ENCODE data around the gene MPHOSPH9. TPM values are rescaled to one million over a fixed set of nuclear protein-coding genes. Genes with fewer than 3 reads are reported as not detected.
A peak's percentile ranks its signal among the peaks of the same experiment; 100 is the strongest.

MPHOSPH9 gene
- total and polyA plus RNA-seq, 12 donors, result 11.7 to 61.7 (median 23.5) TPM

DNA sequence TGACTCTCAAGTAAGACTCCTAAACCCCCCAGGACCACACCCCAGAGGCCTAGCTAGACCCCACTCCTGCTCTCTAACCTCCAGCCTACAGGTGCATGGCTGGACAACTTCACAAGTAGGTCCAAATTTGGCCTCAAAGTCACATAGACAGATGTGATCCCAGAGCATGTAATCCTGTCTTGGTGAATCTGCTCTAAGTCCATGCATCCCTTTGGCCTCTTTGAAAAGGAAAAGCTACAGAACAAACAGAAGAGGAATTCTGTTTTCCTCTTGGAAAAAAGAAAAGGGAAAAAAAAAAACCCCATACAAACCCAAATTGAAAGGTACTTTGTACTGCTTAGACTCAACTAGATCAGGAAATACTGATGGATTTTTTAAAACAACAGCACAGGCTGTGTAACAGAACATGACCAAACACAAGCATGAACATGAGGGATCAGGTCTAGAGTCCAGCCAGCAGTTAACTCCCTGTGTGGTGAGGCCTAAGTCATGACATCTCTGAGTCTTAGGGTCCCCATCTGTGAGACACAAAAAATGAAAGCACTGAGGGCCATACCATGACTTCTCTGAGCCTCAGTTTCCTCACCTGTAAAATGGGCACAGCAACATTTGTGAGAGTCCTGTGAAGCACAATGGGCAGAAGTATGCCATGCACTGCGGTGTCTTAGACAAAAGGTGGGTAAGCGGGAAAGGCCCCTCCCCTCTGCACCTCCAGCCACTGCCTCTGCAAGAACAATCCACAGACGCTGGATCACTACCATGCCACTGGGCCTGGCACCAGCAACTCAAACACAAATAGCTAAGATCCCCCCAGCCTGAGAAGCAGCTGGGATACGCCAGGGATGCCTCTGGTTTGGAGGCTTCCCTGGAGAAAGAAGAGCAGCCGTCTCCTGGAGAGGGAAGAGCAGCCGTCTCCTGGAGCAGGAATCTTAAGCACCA lies 92.0 kb downstream of the MPHOSPH9 start:
- peak in 2 of 7 donors; percentile 13 to 38 for DNase-seq
- H3K4me1 ChIP-seq (replicated peaks in 1 of 2), result peaks cover 46 to 65% of the 10 kb centered on the region in 2 donors
- no peaks in the 10 kb centered on the region for H3K36me3 ChIP-seq (replicated peaks in 1 of 2)
- no peaks in the 10 kb centered on the region for H3K9me3 ChIP-seq (replicated peaks in 1 of 3)
- H3K27ac ChIP-seq, result peak overlapping the region; percentile 59 to 92 (median 88)
- WGBS, 4 donors, result 68 to 89% (median 76%) methylated on average over 4 to 6 of the region's 6 CpGs
- intact Hi-C loops (cut with DNase I), result no loop called here
- TF ChIP-seq POLR2A (IDR thresholded peaks at IDR 0.05), result no peak
- TF ChIP-seq, protein P1, sequence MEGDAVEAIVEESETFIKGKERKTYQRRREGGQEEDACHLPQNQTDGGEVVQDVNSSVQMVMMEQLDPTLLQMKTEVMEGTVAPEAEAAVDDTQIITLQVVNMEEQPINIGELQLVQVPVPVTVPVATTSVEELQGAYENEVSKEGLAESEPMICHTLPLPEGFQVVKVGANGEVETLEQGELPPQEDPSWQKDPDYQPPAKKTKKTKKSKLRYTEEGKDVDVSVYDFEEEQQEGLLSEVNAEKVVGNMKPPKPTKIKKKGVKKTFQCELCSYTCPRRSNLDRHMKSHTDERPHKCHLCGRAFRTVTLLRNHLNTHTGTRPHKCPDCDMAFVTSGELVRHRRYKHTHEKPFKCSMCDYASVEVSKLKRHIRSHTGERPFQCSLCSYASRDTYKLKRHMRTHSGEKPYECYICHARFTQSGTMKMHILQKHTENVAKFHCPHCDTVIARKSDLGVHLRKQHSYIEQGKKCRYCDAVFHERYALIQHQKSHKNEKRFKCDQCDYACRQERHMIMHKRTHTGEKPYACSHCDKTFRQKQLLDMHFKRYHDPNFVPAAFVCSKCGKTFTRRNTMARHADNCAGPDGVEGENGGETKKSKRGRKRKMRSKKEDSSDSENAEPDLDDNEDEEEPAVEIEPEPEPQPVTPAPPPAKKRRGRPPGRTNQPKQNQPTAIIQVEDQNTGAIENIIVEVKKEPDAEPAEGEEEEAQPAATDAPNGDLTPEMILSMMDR (IDR thresholded peaks at IDR 0.05), result no peak
- no peak overlapping the region for H3K4me3 ChIP-seq
- H3K27me3 ChIP-seq, result no peaks in the 10 kb centered on the region

DNA sequence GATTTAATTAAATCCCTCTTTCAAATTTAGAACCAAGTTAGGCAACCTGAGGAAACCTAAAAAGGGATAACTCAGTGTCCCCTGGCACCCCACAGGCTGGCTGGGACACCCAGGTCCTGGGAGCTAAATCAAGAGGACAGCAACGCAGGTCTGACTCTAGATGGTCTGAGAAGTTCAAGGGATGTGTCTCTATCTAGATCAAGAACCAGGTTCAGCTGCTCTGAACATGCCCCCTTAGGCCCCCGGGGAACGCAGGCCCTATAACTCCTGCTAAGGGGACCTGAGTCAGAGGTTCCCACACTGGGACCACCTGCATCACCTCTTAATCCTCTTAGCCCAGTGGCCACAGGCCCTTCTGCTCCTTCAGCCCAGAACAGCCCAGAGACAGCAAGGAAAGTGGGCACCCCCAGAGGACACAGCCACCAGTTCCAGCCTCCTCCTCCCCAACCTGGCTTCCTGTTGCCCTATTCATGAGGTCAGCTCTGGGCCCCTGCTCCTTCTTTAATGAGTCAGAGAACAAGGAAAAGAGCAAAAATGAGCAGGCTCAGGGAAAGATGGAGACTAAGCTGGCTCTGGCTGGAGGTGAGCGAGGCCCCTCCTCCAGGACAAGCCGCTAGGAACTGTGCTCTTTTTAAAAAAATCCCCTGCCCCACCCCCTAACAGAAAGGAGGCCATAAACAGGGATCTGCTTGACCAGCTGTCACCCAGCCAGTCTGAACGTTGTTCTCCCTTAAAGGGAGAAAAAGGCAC lies 92.8 kb downstream of the MPHOSPH9 start:
- TF ChIP-seq, protein P1 (IDR thresholded peaks at IDR 0.05), result no peak
- TF ChIP-seq POLR2A (IDR thresholded peaks at IDR 0.05), result peak in 1 of 2 donors; percentile 42
- DNase-seq, result peak; percentile 36 to 81 (median 76)
- H3K4me1 ChIP-seq (replicated peaks in 1 of 2), result peaks cover 39 to 58% of the 10 kb centered on the region in 2 donors
- H3K27ac ChIP-seq, result peak overlapping the region; percentile 59 to 92 (median 88)
- intact Hi-C loops (cut with DNase I), result no loop called here
- 52 to 65% (median 61%) methylated on average over 6 of the region's 6 CpGs for WGBS, 4 donors
- H3K27me3 ChIP-seq, result no peaks in the 10 kb centered on the region
- no peaks in the 10 kb centered on the region for H3K9me3 ChIP-seq (replicated peaks in 1 of 3)
- H3K36me3 ChIP-seq (replicated peaks in 1 of 2), result no peaks in the 10 kb centered on the region
- no peak overlapping the region for H3K4me3 ChIP-seq

DNA sequence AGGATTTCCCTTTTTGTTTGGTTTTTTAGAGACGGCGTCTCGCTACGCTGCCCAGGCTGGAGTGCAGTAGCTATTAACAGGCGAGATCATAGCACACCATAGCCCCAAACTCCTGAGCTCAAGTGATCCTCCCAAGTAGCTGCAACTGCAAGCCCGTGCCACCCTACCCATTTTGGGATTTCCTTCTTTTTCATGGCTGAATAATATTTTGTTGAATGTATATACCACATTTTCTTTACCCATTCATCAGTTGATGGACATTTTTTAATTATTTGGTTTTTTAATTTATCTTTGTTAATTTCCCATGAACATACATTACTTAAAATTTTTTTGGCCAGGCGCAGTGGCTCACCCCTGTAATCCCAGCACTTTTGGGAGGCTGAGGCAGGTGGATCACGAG lies 97.3 kb downstream of the MPHOSPH9 start:
- Histone ChIP-seq H3K27me3 (no peaks in the 10 kb centered on the region), H3K36me3 (replicated peaks in 1 of 2) (no peaks in the 10 kb centered on the region), H3K9me3 (replicated peaks in 1 of 3) (no peaks in the 10 kb centered on the region), H3K4me3 (no peak overlapping the region), H3K4me1 (replicated peaks in 1 of 2) (peaks cover 16 to 44% of the 10 kb centered on the region in 2 donors), H3K27ac (no peak overlapping the region)
- TF ChIP-seq, protein P1 (IDR thresholded peaks at IDR 0.05), result no peak
- TF ChIP-seq POLR2A (IDR thresholded peaks at IDR 0.05), result no peak
- 74 to 83% (median 78%) methylated on average over 7 to 8 of the region's 8 CpGs for WGBS, 4 donors
- DNase-seq, result peak in 1 of 7 donors; percentile 4
- intact Hi-C loops (cut with DNase I), result no loop called here

DNA sequence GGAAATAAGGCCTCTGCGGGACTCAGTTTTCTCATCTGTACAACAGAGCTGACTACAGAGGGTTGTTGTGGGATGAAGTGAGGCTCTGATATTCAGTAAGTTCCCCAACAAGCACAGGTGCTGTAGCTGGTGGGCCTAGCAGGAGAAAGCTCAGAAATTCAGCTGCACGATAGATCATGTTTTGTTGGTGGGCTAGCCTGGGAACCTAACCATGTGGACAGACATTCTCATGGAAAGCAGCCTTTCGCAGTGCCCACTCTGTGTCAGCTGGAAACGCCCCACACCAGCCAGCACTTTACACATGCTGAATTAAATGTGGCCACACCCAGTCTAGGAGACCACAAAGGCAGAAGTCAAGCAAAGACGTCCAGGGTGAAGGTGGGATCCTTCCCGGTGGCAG lies 98.1 kb downstream of the MPHOSPH9 start:
- no peak overlapping the region for H3K4me3 ChIP-seq
- 85 to 91% (median 89%) methylated on average over 5 to 6 of the region's 6 CpGs for WGBS, 4 donors
- H3K9me3 ChIP-seq (replicated peaks in 1 of 3), result no peaks in the 10 kb centered on the region
- no peaks in the 10 kb centered on the region for H3K36me3 ChIP-seq (replicated peaks in 1 of 2)
- H3K4me1 ChIP-seq (replicated peaks in 1 of 2), result peaks cover 7 to 36% of the 10 kb centered on the region in 2 donors
- intact Hi-C loops (cut with DNase I), result no loop called here
- peak in 1 of 7 donors; percentile 8 for DNase-seq
- TF ChIP-seq, protein P1 (IDR thresholded peaks at IDR 0.05), result no peak
- no peak for TF ChIP-seq POLR2A (IDR thresholded peaks at IDR 0.05)
- H3K27me3 ChIP-seq, result no peaks in the 10 kb centered on the region
- peak overlapping the region in 2 of 5 donors; percentile 9 to 10 for H3K27ac ChIP-seq
